ENCODE data around the gene CYP4A11. TPM values are rescaled to one million over a fixed set of nuclear protein-coding genes. Genes with fewer than 3 reads are reported as not detected.

Gene CYP4A11
- total and polyA plus RNA-seq, 9 of the 15 experiments (the other 6 are each of a cell fraction or from before 2014, with no cell fraction given), result not detected

DNA sequence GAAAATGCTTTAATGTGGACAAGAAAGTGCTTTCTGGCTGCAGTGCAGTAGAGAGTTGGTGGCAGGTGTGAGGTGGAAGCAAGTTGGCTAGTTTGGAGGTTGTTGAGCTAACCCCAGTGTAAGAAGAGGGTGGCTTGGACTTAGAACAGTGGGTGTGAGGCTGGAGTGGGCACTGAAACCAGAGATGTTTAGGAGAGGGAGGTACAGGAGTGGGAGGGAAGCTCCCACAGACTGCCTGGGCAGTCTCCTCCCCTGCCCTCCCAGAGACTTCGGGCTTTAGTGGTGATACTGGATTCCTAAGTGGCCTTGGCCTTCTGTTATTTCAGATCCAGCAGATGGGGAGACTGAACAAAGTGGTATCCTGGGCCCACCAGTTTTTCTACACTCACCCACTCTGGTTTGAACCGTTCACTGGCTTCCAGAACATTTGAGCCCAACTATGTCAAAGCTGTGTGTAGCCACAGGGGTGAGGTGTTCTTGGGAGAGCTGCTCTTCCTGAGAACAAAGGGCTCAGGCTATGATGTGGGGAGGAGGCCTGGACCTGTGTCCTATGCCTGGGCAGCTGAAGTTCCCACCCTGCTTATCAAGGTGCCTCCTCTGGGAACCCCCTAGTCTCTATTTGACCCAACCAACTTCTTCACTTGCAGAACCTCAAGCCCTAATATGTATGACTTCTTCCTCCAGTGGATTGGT is 19.9 kb upstream of the CYP4A11 start (continued):
- no peak for TF ChIP-seq PURB (CRISPR knock-in tag; IDR thresholded peaks at IDR 0.05; ENCODE audit: low read depth)
- TF ChIP-seq, protein P1, sequence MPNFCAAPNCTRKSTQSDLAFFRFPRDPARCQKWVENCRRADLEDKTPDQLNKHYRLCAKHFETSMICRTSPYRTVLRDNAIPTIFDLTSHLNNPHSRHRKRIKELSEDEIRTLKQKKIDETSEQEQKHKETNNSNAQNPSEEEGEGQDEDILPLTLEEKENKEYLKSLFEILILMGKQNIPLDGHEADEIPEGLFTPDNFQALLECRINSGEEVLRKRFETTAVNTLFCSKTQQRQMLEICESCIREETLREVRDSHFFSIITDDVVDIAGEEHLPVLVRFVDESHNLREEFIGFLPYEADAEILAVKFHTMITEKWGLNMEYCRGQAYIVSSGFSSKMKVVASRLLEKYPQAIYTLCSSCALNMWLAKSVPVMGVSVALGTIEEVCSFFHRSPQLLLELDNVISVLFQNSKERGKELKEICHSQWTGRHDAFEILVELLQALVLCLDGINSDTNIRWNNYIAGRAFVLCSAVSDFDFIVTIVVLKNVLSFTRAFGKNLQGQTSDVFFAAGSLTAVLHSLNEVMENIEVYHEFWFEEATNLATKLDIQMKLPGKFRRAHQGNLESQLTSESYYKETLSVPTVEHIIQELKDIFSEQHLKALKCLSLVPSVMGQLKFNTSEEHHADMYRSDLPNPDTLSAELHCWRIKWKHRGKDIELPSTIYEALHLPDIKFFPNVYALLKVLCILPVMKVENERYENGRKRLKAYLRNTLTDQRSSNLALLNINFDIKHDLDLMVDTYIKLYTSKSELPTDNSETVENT (CRISPR knock-in tag; IDR thresholded peaks at IDR 0.05), result no peak

DNA sequence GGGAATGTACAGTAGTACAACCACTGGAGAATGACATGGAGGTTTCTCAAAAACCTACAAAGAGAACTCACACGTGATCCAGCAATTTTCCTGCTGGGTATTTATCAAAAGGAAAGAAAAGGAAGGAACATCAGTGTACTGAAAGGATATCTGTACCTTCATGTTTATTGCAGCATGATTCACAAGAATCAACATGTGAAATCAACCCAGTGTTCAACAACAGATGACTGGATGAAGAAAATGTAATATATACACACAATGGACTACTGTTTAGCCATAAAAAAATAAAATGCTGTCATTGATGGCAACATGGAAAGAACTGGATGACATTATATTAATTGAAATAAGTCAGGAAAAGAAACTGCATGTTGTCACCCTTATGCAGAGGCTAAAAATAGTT is 19.0 kb upstream of the CYP4A11 start:
- Histone ChIP-seq H3K27me3 (ENCODE audit: control insufficient read depth in 2 of 2, insufficient read depth in 2 of 2, low read length in 2 of 2) (no peaks in the 10 kb centered on the region; a peak in 1 of 5 replicates), H3K9me1 (ENCODE audit: control insufficient read depth, insufficient read depth, low read length) (no peaks in the 10 kb centered on the region), H3K27ac (ENCODE audit: extremely low read depth, low read depth, low read length) (no peak overlapping the region), H2AFZ (ENCODE audit: low read depth, low read length) (no peak overlapping the region), H3K79me2 (ENCODE audit: control insufficient read depth, insufficient read depth, low read length) (no peaks in the 10 kb centered on the region), H3K36me3 (ENCODE audit: control insufficient read depth, insufficient read depth, low read length) (no peaks in the 10 kb centered on the region), H3K9me3 (replicated peaks; ENCODE audit: control insufficient read depth, insufficient read depth, low read depth, low read length) (no peaks in the 10 kb centered on the region), H4K20me1 (replicated peaks; ENCODE audit: control insufficient read depth, insufficient read depth, low read length) (no peaks in the 10 kb centered on the region), H3K4me3 (no peak overlapping the region), H3K9ac (ENCODE audit: insufficient read depth in 1 of 2, low read depth in 2 of 2, low read length in 2 of 2) (no peak overlapping the region), H3K4me2 (ENCODE audit: insufficient read depth, low read length) (no peak overlapping the region), H3K4me1 (replicated peaks in 1 of 2; ENCODE audit: control insufficient read depth in 2 of 2, insufficient read depth in 2 of 2, low read length in 2 of 2) (no peaks in the 10 kb centered on the region)
- CTCF ChIA-PET (ENCODE audit: low intra/inter-chr PET ratio), result no interaction called here
- WGBS (ENCODE audit: insufficient coverage, low coverage, missing lambda C conversion rate), result 0% methylated on average over 1 of the region's 1 CpG
- no peak for ATAC-seq
- no peak for FAIRE-seq
- POLR2A ChIA-PET, result no interaction called here
- no TSS peak for BruUV-seq (replicated peaks)
- intact Hi-C loops (cut with micrococcal nuclease) (no loop called here), in situ Hi-C loops (cut with MboI) (no loop called here)
- DNase-seq (ENCODE audit: extremely low read depth in 1 of 4, low spot score in 3 of 4), result no peak
- no peak for TF ChIP-seq ZNF263 (CRISPR knock-in tag; IDR thresholded peaks at IDR 0.05; ENCODE audit: borderline replicate concordance)
- no peak for TF ChIP-seq ZNF282 (CRISPR knock-in tag; IDR thresholded peaks at IDR 0.05)
- TF ChIP-seq DMBX1 (CRISPR knock-in tag; IDR thresholded peaks at IDR 0.05; ENCODE audit: borderline replicate concordance), result no peak
- no peak for TF ChIP-seq CC2D1A (IDR thresholded peaks at IDR 0.05)
- TF ChIP-seq HMGN3 (IDR thresholded peaks at IDR 0.05; ENCODE audit: borderline replicate concordance, extremely low read depth, insufficient read length, low read depth, low read length), result no peak
- no peak for TF ChIP-seq SPI1 (IDR thresholded peaks at IDR 0.05; ENCODE audit: borderline replicate concordance, low read depth, low read length)
- TF ChIP-seq ZBTB8A (IDR thresholded peaks at IDR 0.05; ENCODE audit: partially characterized antibody), result no peak
- TF ChIP-seq, protein P2, sequence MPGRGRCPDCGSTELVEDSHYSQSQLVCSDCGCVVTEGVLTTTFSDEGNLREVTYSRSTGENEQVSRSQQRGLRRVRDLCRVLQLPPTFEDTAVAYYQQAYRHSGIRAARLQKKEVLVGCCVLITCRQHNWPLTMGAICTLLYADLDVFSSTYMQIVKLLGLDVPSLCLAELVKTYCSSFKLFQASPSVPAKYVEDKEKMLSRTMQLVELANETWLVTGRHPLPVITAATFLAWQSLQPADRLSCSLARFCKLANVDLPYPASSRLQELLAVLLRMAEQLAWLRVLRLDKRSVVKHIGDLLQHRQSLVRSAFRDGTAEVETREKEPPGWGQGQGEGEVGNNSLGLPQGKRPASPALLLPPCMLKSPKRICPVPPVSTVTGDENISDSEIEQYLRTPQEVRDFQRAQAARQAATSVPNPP (IDR thresholded peaks at IDR 0.05; ENCODE audit: borderline replicate concordance, insufficient read depth, insufficient read length), result no peak
- TF ChIP-seq, protein P3, sequence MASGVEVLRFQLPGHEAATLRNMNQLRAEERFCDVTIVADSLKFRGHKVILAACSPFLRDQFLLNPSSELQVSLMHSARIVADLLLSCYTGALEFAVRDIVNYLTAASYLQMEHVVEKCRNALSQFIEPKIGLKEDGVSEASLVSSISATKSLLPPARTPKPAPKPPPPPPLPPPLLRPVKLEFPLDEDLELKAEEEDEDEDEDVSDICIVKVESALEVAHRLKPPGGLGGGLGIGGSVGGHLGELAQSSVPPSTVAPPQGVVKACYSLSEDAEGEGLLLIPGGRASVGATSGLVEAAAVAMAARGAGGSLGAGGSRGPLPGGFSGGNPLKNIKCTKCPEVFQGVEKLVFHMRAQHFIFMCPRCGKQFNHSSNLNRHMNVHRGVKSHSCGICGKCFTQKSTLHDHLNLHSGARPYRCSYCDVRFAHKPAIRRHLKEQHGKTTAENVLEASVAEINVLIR (CRISPR knock-in tag; IDR thresholded peaks at IDR 0.05), result no peak
- no peak for TF ChIP-seq SMARCE1 (IDR thresholded peaks at IDR 0.05)
- no peak for TF ChIP-seq RAD51 (IDR thresholded peaks at IDR 0.05; ENCODE audit: borderline replicate concordance, low read depth)
- TF ChIP-seq, protein P4, sequence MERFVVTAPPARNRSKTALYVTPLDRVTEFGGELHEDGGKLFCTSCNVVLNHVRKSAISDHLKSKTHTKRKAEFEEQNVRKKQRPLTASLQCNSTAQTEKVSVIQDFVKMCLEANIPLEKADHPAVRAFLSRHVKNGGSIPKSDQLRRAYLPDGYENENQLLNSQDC (CRISPR knock-in tag; IDR thresholded peaks at IDR 0.05), result no peak

Data from K562 (cell line).